GM12872 (cell line): ENCODE results near the gene PDE6G.

Experiments
- TF ChIP-seq, protein P1 (sequence below): IDR thresholded peaks from 3 replicates; pipeline ENCODE4 v1.5.1; 2011; ENCODE audit warnings: low read depth, mild to moderate bottlenecking, low read length, moderate library complexity; ENCODE audit not compliant: insufficient read depth

Gene PDE6G

GRCh38 chr17:81644496-81644895 lies 11.8 kb downstream of the PDE6G start:
- TF ChIP-seq, protein P1, sequence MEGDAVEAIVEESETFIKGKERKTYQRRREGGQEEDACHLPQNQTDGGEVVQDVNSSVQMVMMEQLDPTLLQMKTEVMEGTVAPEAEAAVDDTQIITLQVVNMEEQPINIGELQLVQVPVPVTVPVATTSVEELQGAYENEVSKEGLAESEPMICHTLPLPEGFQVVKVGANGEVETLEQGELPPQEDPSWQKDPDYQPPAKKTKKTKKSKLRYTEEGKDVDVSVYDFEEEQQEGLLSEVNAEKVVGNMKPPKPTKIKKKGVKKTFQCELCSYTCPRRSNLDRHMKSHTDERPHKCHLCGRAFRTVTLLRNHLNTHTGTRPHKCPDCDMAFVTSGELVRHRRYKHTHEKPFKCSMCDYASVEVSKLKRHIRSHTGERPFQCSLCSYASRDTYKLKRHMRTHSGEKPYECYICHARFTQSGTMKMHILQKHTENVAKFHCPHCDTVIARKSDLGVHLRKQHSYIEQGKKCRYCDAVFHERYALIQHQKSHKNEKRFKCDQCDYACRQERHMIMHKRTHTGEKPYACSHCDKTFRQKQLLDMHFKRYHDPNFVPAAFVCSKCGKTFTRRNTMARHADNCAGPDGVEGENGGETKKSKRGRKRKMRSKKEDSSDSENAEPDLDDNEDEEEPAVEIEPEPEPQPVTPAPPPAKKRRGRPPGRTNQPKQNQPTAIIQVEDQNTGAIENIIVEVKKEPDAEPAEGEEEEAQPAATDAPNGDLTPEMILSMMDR, result no peak

DNA sequence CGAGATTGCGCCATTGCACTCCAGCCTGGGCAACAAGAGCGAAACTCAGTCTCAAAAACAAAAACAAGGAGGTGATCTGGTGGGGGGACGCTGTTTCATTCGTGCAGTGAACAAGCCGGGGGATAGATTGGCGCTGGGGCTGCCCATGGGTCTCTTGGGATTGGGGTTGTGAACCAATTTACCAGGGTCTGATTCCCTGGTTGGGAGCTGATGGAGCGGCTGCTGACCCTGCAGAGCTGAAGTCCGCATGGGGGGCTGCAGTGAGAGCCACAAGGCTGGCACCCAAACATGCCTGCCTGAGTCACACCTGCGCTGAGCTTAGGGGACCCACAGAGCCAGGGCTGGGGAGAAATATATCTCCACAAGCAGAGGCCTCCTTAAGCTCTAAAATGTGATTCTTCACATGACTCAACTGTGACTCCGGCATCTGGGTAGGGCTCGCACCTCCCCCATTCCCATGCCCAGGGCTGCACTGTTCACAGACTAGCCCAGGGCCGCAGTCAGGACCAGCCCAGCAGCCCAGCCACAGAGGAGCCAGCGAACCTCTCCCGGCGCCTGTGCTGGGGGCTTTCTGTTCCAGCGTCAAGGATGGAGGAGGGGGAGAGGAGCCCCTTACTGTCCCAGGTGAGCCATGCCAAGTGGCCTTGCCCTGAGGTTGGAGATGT lies 14.4 kb downstream of the PDE6G start:
- TF ChIP-seq, protein P1, result no peak

GRCh38 chr17:81640011-81640410 lies 16.3 kb downstream of the PDE6G start:
- TF ChIP-seq, protein P1, result no peak

DNA sequence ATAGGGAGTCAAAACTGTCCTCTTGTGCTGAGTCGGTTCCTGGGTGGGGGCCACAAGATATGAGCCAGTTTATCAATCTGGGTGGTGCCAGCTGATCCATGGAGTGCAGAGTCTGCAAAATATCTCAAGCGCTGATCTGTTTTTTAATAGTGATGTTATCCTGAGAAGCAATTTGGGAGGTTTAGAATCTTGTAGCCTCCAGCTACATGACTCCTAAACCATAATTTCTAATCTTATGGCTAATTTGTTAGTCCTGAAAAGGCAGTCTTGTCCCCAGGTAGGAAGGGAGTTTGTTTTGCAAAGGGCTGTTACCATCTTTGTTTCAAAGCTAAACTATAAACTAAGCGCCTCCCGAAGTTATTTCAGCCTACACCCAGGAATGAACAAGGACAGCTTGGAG lies 17.7 kb downstream of the PDE6G start:
- TF ChIP-seq, protein P1, result no peak

GRCh38 chr17:81636505-81637288 lies 19.6 kb downstream of the PDE6G start, which contains the start of the genes NPLOC4 and TSPAN10:
Gene NPLOC4, minus strand, starts transcription at chr17:81637112. Its CDS starts 182 bp downstream, at chr17:81636930.
Gene TSPAN10, plus strand, starts transcription at chr17:81637196. Its CDS starts 5,217 bp downstream, at chr17:81642413.
- TF ChIP-seq, protein P1, result no peak

GRCh38 chr17:81635973-81636504 lies 20.3 kb downstream of the PDE6G start:
- TF ChIP-seq, protein P1, result no peak

DNA sequence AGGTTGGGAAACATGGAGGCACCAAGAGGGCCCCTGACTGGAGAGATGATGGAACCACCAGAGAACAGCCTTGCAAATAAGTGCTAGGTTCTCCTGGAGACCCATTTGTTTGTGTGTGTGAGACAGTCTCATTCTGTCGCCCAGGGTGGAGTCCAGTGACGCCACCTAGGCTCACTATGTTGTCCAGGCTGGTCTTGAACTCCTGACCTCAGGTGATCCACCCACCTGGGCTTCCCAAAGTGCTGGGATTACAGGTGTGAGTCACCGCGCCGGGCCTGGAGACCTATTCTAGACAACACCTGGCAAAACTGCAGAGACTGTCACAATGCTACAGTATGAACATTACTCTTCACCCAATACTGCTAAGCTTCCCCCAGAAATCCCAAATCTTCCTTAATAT lies 20.9 kb downstream of the PDE6G start:
- TF ChIP-seq, protein P1, result no peak
